ENCODE data around the gene OPCML.

OPCML gene

DNA sequence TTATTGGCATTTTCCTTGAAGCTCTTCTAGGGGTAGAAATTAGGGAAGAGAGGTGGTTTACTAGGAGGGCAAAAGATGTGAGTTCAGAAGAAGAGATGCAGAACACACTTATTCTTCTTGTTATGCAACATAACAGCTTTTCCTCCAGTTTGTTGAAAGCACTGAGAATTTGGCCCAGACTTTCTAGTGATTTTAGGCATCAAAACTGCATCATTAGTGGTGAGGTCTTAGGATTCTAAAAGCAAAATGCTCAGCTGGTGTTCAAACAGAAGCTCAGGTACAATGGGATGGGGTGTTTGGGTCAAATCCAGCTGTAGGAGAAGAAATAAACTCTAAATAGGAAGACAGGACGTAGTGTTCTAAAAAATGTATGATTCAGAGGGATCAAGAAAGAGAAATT, 221.1 kb downstream of the OPCML start:
- Histone ChIP-seq H3K14ac (ENCODE audit: low read length) (no peak overlapping the region), H3K23ac (ENCODE audit: low read depth, low read length, poor library complexity) (no peak overlapping the region), H2BK15ac (ENCODE audit: low read length) (no peak overlapping the region), H3K27ac (replicated peaks; ENCODE audit: low read length) (no peak overlapping the region), H2BK12ac (ENCODE audit: low read length) (no peak overlapping the region), H3K4me2 (ENCODE audit: insufficient read depth, low read length, poor library complexity, severe bottlenecking) (no peak overlapping the region), H2BK120ac (ENCODE audit: low read depth, low read length) (no peak overlapping the region), H3K9ac (ENCODE audit: low read depth, low read length, poor library complexity) (no peak overlapping the region), H3K9me3 (replicated peaks in 1 of 2; ENCODE audit: control insufficient read depth in 2 of 2, insufficient read depth in 1 of 2, low read depth in 1 of 2, low read length in 2 of 2) (no peaks in the 10 kb centered on the region), H2BK5ac (ENCODE audit: low read length) (no peak overlapping the region), H4K91ac (ENCODE audit: low read depth, low read length, poor library complexity) (no peak overlapping the region), H3K79me1 (ENCODE audit: low read depth, low read length) (no peaks in the 10 kb centered on the region), H2AFZ (ENCODE audit: low read length) (no peak overlapping the region), H3K4ac (ENCODE audit: low read length) (no peak overlapping the region), H3K36me3 (replicated peaks in 1 of 2; ENCODE audit: control insufficient read depth in 2 of 2, insufficient read depth in 2 of 2, low read length in 2 of 2) (no peaks in the 10 kb centered on the region), H3K18ac (ENCODE audit: low read length) (no peak overlapping the region), H3K27me3 (ENCODE audit: control insufficient read depth in 3 of 3, insufficient read depth in 3 of 3, low read depth in 1 of 3, low read length in 3 of 3) (no peaks in the 10 kb centered on the region), H2AK5ac (ENCODE audit: low read depth, low read length) (no peak overlapping the region), H3K4me1 (ENCODE audit: control insufficient read depth in 2 of 2, insufficient read depth in 1 of 2, low read depth in 1 of 2, low read length in 2 of 2) (no peaks in the 10 kb centered on the region), H4K8ac (ENCODE audit: low read depth, low read length) (no peak overlapping the region), H3K4me3 (ENCODE audit: low read length in 2 of 2) (no peak overlapping the region)
- no peak for DNase-seq (ENCODE audit: low spot score)
- WGBS, 2 donors (ENCODE audit: extremely low coverage in 2 of 2, insufficient read length in 2 of 2, insufficient replicate concordance in 1 of 2), result no CpG with 5 or more reads among the region's 1 CpG

GRCh38 chr11:133306019-133306418, 226.3 kb downstream of the OPCML start:
- H2BK15ac ChIP-seq (ENCODE audit: low read length), result no peak overlapping the region
- no peak overlapping the region for H3K9ac ChIP-seq (ENCODE audit: low read depth, low read length, poor library complexity)
- no peak overlapping the region for H3K4ac ChIP-seq (ENCODE audit: low read length)
- no peak overlapping the region for H2BK5ac ChIP-seq (ENCODE audit: low read length)
- no peaks in the 10 kb centered on the region for H3K27me3 ChIP-seq (ENCODE audit: control insufficient read depth in 3 of 3, insufficient read depth in 3 of 3, low read depth in 1 of 3, low read length in 3 of 3)
- H3K4me1 ChIP-seq (ENCODE audit: control insufficient read depth in 2 of 2, insufficient read depth in 1 of 2, low read depth in 1 of 2, low read length in 2 of 2), result no peaks in the 10 kb centered on the region
- H2AK5ac ChIP-seq (ENCODE audit: low read depth, low read length), result no peak overlapping the region
- no peaks in the 10 kb centered on the region for H3K9me3 ChIP-seq (replicated peaks in 1 of 2; ENCODE audit: control insufficient read depth in 2 of 2, insufficient read depth in 1 of 2, low read depth in 1 of 2, low read length in 2 of 2)
- H2BK120ac ChIP-seq (ENCODE audit: low read depth, low read length), result no peak overlapping the region
- H3K4me3 ChIP-seq (ENCODE audit: low read length in 2 of 2), result no peak overlapping the region
- no peak for DNase-seq (ENCODE audit: low spot score)
- H4K91ac ChIP-seq (ENCODE audit: low read depth, low read length, poor library complexity), result no peak overlapping the region
- no peaks in the 10 kb centered on the region for H3K36me3 ChIP-seq (replicated peaks in 1 of 2; ENCODE audit: control insufficient read depth in 2 of 2, insufficient read depth in 2 of 2, low read length in 2 of 2)
- no peak overlapping the region for H3K27ac ChIP-seq (replicated peaks; ENCODE audit: low read length)
- no peak overlapping the region for H2BK12ac ChIP-seq (ENCODE audit: low read length)
- H3K14ac ChIP-seq (ENCODE audit: low read length), result no peak overlapping the region
- H3K4me2 ChIP-seq (ENCODE audit: insufficient read depth, low read length, poor library complexity, severe bottlenecking), result no peak overlapping the region
- H3K18ac ChIP-seq (ENCODE audit: low read length), result no peak overlapping the region
- WGBS, 2 donors (ENCODE audit: extremely low coverage in 2 of 2, insufficient read length in 2 of 2, insufficient replicate concordance in 1 of 2), result no CpG with 5 or more reads among the region's 2 CpGs
- no peaks in the 10 kb centered on the region for H3K79me1 ChIP-seq (ENCODE audit: low read depth, low read length)
- H4K8ac ChIP-seq (ENCODE audit: low read depth, low read length), result no peak overlapping the region
- H3K23ac ChIP-seq (ENCODE audit: low read depth, low read length, poor library complexity), result no peak overlapping the region
- H2AFZ ChIP-seq (ENCODE audit: low read length), result no peak overlapping the region

DNA sequence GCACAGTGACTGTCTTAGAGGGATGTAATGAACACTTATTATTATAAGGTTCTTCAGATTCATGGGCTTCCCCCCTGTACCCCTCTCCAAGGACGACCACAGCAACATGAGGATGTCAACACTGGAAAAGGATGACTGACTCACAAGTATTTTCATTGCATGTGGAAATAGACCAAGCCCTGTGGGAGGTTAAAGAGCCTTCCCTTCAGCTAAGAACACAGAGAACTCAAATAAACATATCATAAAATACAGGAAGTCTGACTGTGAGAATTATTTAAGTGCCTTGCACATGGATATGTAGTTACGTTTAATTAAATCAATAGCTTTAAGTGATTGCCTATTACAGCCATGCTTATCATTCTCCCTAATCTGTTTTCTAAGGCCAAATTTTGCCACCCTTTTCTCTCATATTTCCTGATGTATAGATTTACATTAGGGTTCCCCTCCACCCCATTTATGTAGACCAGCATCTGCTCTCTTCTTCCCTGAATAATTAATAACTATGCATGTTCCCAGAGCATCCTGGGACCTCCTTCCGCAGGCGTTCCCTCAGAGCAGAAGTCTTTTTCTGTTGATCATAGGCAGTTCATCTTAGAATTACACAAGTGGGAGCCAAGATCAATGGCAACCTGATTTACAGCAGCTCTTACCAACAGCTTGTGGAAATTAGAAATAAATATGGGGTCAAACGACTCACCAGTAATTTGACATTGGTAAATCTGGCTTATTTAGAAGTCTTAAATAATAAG, 226.9 kb downstream of the OPCML start:
- H3K4me3 ChIP-seq (ENCODE audit: low read length in 2 of 2), result no peak overlapping the region
- H4K8ac ChIP-seq (ENCODE audit: low read depth, low read length), result no peak overlapping the region
- no peaks in the 10 kb centered on the region for H3K9me3 ChIP-seq (replicated peaks in 1 of 2; ENCODE audit: control insufficient read depth in 2 of 2, insufficient read depth in 1 of 2, low read depth in 1 of 2, low read length in 2 of 2)
- no peak overlapping the region for H2BK12ac ChIP-seq (ENCODE audit: low read length)
- no peak overlapping the region for H3K18ac ChIP-seq (ENCODE audit: low read length)
- H2BK15ac ChIP-seq (ENCODE audit: low read length), result no peak overlapping the region
- no peak overlapping the region for H3K4ac ChIP-seq (ENCODE audit: low read length)
- H3K36me3 ChIP-seq (replicated peaks in 1 of 2; ENCODE audit: control insufficient read depth in 2 of 2, insufficient read depth in 2 of 2, low read length in 2 of 2), result no peaks in the 10 kb centered on the region
- H3K27ac ChIP-seq (replicated peaks; ENCODE audit: low read length), result no peak overlapping the region
- H2BK5ac ChIP-seq (ENCODE audit: low read length), result no peak overlapping the region
- no peak for DNase-seq (ENCODE audit: low spot score)
- no peaks in the 10 kb centered on the region for H3K27me3 ChIP-seq (ENCODE audit: control insufficient read depth in 3 of 3, insufficient read depth in 3 of 3, low read depth in 1 of 3, low read length in 3 of 3)
- H2AK5ac ChIP-seq (ENCODE audit: low read depth, low read length), result no peak overlapping the region
- H3K23ac ChIP-seq (ENCODE audit: low read depth, low read length, poor library complexity), result no peak overlapping the region
- H3K79me1 ChIP-seq (ENCODE audit: low read depth, low read length), result no peaks in the 10 kb centered on the region
- H3K4me2 ChIP-seq (ENCODE audit: insufficient read depth, low read length, poor library complexity, severe bottlenecking), result no peak overlapping the region
- H4K91ac ChIP-seq (ENCODE audit: low read depth, low read length, poor library complexity), result no peak overlapping the region
- H3K14ac ChIP-seq (ENCODE audit: low read length), result no peak overlapping the region
- H2BK120ac ChIP-seq (ENCODE audit: low read depth, low read length), result no peak overlapping the region
- no peak overlapping the region for H2AFZ ChIP-seq (ENCODE audit: low read length)
- WGBS, 2 donors (ENCODE audit: extremely low coverage in 2 of 2, insufficient read length in 2 of 2, insufficient replicate concordance in 1 of 2), result no CpG with 5 or more reads among the region's 5 CpGs
- no peaks in the 10 kb centered on the region for H3K4me1 ChIP-seq (ENCODE audit: control insufficient read depth in 2 of 2, insufficient read depth in 1 of 2, low read depth in 1 of 2, low read length in 2 of 2)
- no peak overlapping the region for H3K9ac ChIP-seq (ENCODE audit: low read depth, low read length, poor library complexity)

DNA sequence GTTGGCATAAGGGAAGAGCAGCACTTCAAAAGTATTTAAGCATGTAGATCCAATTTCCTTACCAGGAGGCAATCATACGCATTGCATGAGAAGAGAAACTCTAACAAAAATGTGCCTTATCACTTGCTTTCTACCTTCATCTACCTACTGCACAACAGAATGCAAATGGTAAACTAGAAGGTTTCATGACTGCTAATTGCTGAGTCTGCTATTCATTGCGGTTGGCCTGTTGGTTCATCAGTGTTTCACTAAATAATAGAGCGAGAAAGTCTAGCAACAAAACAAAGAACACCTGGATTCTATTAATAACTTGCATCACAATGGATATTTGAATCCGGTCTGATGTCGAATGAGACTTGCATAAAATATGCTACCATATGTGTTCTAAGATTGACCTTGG, 229.0 kb downstream of the OPCML start:
- Histone ChIP-seq H2BK15ac (ENCODE audit: low read length) (no peak overlapping the region), H2BK5ac (ENCODE audit: low read length) (no peak overlapping the region), H3K4me3 (ENCODE audit: low read length in 2 of 2) (no peak overlapping the region), H3K9me3 (replicated peaks in 1 of 2; ENCODE audit: control insufficient read depth in 2 of 2, insufficient read depth in 1 of 2, low read depth in 1 of 2, low read length in 2 of 2) (no peaks in the 10 kb centered on the region), H3K4ac (ENCODE audit: low read length) (no peak overlapping the region), H3K14ac (ENCODE audit: low read length) (no peak overlapping the region), H3K27ac (replicated peaks; ENCODE audit: low read length) (no peak overlapping the region), H3K36me3 (replicated peaks in 1 of 2; ENCODE audit: control insufficient read depth in 2 of 2, insufficient read depth in 2 of 2, low read length in 2 of 2) (no peaks in the 10 kb centered on the region), H3K9ac (ENCODE audit: low read depth, low read length, poor library complexity) (no peak overlapping the region), H3K4me2 (ENCODE audit: insufficient read depth, low read length, poor library complexity, severe bottlenecking) (no peak overlapping the region), H2AFZ (ENCODE audit: low read length) (no peak overlapping the region), H3K27me3 (ENCODE audit: control insufficient read depth in 3 of 3, insufficient read depth in 3 of 3, low read depth in 1 of 3, low read length in 3 of 3) (no peaks in the 10 kb centered on the region), H3K18ac (ENCODE audit: low read length) (no peak overlapping the region), H2BK12ac (ENCODE audit: low read length) (no peak overlapping the region), H4K91ac (ENCODE audit: low read depth, low read length, poor library complexity) (no peak overlapping the region), H3K4me1 (ENCODE audit: control insufficient read depth in 2 of 2, insufficient read depth in 1 of 2, low read depth in 1 of 2, low read length in 2 of 2) (no peaks in the 10 kb centered on the region), H3K79me1 (ENCODE audit: low read depth, low read length) (no peaks in the 10 kb centered on the region), H4K8ac (ENCODE audit: low read depth, low read length) (no peak overlapping the region), H2BK120ac (ENCODE audit: low read depth, low read length) (no peak overlapping the region), H2AK5ac (ENCODE audit: low read depth, low read length) (no peak overlapping the region), H3K23ac (ENCODE audit: low read depth, low read length, poor library complexity) (no peak overlapping the region)
- no peak for DNase-seq (ENCODE audit: low spot score)
- no CpG with 5 or more reads among the region's 5 CpGs for WGBS, 2 donors (ENCODE audit: extremely low coverage in 2 of 2, insufficient read length in 2 of 2, insufficient replicate concordance in 1 of 2)
